Subcutaneous adipose tissue (tissue), 4 donors: ENCODE measurements around the gene TRIM34. TPM values are rescaled to one million over a fixed set of nuclear protein-coding genes. Genes with fewer than 3 reads are reported as not detected.

Experiments
- CTCF ChIP-seq: fragments of 450-650 bp; IDR thresholded peaks from one replicate; pipeline ENCODE4 v1.5.1; 2016; ENCODE audit warnings: low read depth, mild to moderate bottlenecking, control low read depth, antibody characterized with exemption, moderate library complexity
- total RNA-seq, 4 donors: library from RNA; depleted of rRNA; stranded (reverse); fragments of >200 nt; gene quantifications; one replicate each; pipeline ENCODE4 v1.1.0, GENCODE V29; 2016

The TRIM34 gene
- total RNA-seq, 4 donors from 2014 or later, result 4.1 to 12.1 (median 8.1) TPM

DNA sequence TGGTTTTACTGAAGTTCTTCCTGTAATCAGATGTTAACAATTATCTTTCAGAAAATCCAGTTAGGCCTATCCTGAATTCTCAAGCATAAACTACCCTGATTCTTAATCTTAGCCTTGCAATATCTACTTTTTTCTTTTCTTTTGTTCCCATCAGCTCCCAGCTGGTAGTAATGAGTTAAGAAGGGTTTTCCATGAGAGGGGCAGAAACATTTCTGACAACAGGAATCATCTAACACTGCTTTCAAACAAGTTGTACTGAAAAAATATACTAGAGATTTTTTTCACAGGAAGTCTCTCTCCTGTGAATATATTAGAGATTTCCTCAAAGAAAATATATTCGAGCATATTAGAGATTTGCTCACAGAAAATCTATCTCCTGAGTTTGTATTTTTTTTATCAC is 31.7 kb upstream of the TRIM34 start:
- no peak for TF ChIP-seq CTCF

DNA sequence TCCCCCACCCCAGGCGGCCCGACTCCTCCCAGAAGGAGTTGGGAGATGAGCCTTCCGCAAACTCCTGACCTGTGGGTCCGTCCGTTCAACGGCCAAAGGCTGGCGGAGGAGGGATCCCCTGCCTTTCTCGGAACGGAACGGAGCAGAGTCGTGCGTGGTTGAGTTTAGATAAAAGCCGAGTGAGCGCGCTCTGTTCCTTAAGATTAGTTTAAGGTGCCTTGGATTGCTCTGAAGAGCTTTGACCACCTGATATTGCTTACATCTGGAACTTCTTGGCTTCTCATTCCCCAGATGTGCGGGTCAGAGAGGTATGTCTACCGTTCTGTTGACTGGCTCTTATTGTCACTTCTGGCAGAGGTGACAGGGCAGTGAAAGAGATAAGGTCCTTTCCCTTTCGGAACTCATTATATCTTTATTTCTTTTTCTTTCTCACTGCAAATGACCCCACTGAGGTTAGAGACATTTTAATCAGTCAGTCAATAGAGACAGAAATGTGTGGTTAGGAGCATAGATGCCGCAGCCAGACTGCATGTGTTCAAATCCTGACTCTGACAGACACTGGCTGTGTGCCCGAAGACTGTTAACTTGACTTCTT is 28.1 kb upstream of the TRIM34 start, which contains the start of gene TRIM6:
Gene TRIM6, plus strand, starts transcription at position 31 of the 595 bp plus-strand sequence. Its CDS starts 261 bp downstream, at position 292.
- no peak for TF ChIP-seq CTCF

DNA sequence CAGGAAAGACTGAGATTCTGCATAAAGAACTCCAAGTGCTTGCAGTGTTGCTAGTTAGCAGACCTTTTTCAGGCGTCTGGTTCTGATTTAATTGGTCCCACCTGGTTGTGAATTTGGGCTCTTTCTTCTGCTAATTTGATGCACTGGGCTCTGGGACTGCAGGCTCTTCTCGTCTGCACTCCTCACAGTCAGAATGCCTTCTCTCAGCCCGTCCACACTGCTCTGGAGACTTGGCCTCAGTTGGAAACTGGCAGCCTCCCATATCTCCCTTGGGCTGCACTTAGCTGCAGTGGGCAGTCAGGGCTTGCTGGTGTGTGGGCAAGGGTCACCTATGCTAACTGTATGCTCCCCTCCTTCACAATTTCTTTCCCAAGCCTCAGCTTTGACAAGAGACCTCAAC is 26.8 kb upstream of the TRIM34 start:
- TF ChIP-seq CTCF, result no peak

DNA sequence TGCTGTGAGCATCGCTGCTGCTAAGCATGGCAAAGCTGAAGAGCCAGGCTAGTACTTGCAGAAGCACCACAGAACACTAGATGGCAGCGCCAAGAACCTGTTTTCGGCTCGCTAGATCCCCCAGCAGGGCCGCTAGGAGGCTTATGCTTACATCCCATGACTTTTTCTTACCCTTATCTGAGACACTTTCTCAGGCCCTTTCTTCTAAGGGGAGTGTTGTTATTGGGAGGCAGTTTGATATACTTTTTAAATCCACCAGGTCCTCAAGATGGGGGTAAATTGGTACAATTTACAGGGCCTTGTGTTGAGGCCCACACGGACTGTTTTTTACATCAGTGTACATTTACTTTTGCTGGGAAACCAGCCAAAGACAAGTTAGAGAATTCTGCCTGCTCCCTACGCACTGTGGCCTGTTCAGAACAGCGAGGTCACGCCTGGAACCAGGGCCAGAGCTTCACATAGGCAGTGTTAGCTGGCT is 24.4 kb upstream of the TRIM34 start:
- TF ChIP-seq CTCF, result no peak

GRCh38 chr11:5603326-5603725 is 21.5 kb upstream of the TRIM34 start:
- no peak for TF ChIP-seq CTCF

DNA sequence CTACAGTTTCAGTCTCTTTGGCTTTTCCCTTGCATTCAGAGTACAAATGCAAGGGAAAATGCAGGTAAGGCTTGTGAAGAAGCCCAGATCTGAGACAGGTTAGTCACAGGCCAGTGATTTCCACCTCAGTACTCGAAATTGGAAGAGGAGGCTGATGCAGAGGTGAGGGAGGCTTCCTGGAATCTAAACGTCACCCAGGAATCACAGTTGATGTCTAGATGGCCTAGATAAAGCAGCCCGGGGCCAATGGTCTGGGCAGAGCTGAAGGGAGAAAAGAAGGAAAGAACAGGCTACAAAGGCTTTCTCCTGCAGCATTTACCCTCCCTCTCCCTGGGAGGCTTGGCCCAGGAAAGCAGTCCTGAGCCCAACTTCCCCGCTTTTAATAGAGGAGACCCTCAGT is 19.9 kb upstream of the TRIM34 start:
- no peak for TF ChIP-seq CTCF

- TF ChIP-seq CTCF, result no peak
Observed at GRCh38 chr11:5605849-5606248, 19.0 kb upstream of the TRIM34 start.
